Activated CD8-positive, alpha-beta T cell treated with anti-CD3 and anti-CD28 coated beads for 36 hours (primary cell): ENCODE data around the gene LRRC56. TPM values are rescaled to one million over a fixed set of nuclear protein-coding genes. Genes with fewer than 3 reads are reported as not detected.
A peak's percentile ranks its signal among the peaks of the same experiment; 100 is the strongest.

Source experiments
- ATAC-seq: fragments of 200-7000 bp; cut with Tn5 transposase; one replicate; pipeline ENCODE4 v1.10.0; 2021; ENCODE audit warnings: mild to moderate bottlenecking, moderate library complexity
- CTCF ChIA-PET: fragments of 350-600 bp; sonication (Branson Sonifier 250); formaldehyde crosslinking; loops from one replicate; lab custom pipeline; 2021; ENCODE audit warnings: antibody characterized with exemption; lab: Charles Lee
- POLR2A ChIA-PET: fragments of 350-600 bp; sonication (Branson Sonifier 250); formaldehyde crosslinking; loops from one replicate; lab custom pipeline; 2021; ENCODE audit warnings: antibody characterized with exemption; lab: Charles Lee
- DNase-seq: peaks from one replicate; pipeline ENCODE4 v3.0.0-alpha.2; 2020
- H3K27ac Mint-ChIP-seq: one replicate; pipeline ENCODE4 v1.8.0; 2021; ENCODE audit warnings: mild to moderate bottlenecking, mixed read lengths
- H3K27me3 Mint-ChIP-seq: one replicate; pipeline ENCODE4 v1.8.0; 2021; ENCODE audit warnings: mixed read lengths
- H3K36me3 Mint-ChIP-seq: one replicate; pipeline ENCODE4 v1.8.0; 2021; ENCODE audit warnings: low read depth, mixed read lengths
- H3K4me1 Mint-ChIP-seq: one replicate; pipeline ENCODE4 v1.8.0; 2021; ENCODE audit warnings: low read depth, mixed read lengths
- H3K4me3 Mint-ChIP-seq: one replicate; pipeline ENCODE4 v1.8.0; 2021; ENCODE audit warnings: mild to moderate bottlenecking, moderate library complexity, mixed read lengths
- H3K9me3 Mint-ChIP-seq: one replicate; pipeline ENCODE4 v1.8.0; 2021; ENCODE audit warnings: mixed read lengths
- intact Hi-C: fragments of 100-400 bp; cut with micrococcal nuclease; formaldehyde crosslinking; loops from one replicate; pipeline ENCODE4 v1.10.0; 2022
- microRNA-seq: library from miRNA; unstranded; fragments of <30 nt; microRNA quantifications from one replicate; pipeline ENCODE4 v1.2.0, GENCODE V29; 2022; ENCODE audit warnings: borderline microRNAs expressed, borderline replicate concordance
- total RNA-seq, 2 experiments: library from RNA; stranded (reverse); gene quantifications; one replicate each; pipeline ENCODE4 v1.2.3, GENCODE V29; 2021
- TF ChIP-seq, protein P1 (sequence below): fragments of 200-600 bp; IDR thresholded peaks from one replicate; pipeline ENCODE4 v1.8.0; 2022; ENCODE audit warnings: antibody characterized with exemption, mild to moderate bottlenecking

LRRC56 gene
- total RNA-seq, 2 experiments from 2014 or later: 0.67 to 0.99 TPM

DNA sequence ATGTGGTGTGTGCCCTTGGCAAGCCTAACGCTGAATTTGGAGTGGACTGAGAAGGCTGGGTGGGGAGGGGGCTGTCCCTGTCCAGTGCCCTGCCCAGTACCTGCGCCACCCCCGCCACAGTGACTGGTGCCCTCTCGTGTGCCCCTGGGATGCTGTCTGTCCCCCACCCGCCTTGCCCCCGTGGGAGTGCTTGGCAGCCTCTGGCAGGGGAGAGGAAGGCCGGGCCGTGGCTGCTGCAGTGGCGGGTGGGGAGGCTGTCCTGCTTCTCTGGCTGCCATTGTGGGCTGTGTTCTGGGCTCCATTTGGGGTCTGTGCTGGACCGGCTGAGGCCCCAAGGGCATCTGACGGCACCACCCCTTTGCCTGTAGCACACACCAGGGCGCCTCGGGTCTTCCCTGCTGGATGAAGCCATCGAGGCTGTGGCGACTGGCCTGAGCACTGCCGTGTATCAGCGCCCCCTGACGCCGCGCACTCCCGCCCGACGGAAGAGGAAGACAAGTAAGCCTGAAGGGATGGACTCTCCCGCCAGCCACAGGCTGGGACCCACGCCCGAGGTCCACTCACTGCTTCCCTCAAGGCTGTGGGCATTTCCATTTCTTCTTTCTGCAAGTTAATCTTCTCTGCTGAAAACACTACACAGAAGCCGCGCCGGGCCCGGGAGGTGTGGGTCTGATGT lies 60.8 kb downstream of the LRRC56 start:
- intact Hi-C loops: no loop called here
- H3K27me3 Mint-ChIP-seq: no peaks in the 10 kb centered on the region
- H3K4me3 Mint-ChIP-seq: no peak overlapping the region
- DNase-seq: no peak
- POLR2A ChIA-PET: no interaction called here
- no peaks in the 10 kb centered on the region for H3K9me3 Mint-ChIP-seq
- peaks cover 41% of the 10 kb centered on the region for H3K36me3 Mint-ChIP-seq
- TF ChIP-seq, protein P1, sequence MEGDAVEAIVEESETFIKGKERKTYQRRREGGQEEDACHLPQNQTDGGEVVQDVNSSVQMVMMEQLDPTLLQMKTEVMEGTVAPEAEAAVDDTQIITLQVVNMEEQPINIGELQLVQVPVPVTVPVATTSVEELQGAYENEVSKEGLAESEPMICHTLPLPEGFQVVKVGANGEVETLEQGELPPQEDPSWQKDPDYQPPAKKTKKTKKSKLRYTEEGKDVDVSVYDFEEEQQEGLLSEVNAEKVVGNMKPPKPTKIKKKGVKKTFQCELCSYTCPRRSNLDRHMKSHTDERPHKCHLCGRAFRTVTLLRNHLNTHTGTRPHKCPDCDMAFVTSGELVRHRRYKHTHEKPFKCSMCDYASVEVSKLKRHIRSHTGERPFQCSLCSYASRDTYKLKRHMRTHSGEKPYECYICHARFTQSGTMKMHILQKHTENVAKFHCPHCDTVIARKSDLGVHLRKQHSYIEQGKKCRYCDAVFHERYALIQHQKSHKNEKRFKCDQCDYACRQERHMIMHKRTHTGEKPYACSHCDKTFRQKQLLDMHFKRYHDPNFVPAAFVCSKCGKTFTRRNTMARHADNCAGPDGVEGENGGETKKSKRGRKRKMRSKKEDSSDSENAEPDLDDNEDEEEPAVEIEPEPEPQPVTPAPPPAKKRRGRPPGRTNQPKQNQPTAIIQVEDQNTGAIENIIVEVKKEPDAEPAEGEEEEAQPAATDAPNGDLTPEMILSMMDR: no peak
- H3K27ac Mint-ChIP-seq: no peak overlapping the region
- CTCF ChIA-PET: no interaction called here
- no peak for ATAC-seq
- peaks cover 12% of the 10 kb centered on the region for H3K4me1 Mint-ChIP-seq

DNA sequence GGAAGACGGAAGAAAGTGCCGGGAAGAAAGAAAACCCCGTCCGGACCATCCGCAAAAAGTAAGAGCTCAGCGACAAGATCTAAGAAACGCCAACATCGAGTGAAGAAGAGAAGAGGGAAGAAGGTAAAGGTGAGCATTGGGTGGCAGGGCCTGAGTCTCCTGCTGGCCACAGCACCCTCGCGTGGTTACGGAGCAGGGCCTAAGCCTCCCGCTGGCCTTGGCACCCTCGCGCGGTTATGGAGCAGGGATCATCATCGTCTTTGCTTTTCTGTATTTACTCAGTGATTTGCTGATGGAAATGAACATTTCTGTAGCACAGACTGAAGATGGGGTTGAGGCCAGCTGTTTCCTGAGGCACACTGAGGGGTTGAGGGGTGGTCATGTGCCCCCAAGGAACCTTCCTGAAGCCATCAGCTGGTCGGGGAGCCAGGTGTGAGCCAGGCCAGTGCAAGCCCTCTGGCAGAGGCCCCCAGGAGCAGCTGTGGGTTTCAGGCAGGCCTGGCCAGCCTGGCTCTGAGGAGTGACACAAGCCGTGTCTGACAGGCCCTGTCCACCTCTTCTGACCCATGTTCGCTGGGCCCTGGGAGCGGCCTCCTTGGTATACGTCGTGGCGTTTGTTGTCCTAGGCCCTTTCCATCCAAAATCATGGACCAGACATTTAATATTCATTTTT lies 64.4 kb downstream of the LRRC56 start:
- no peaks in the 10 kb centered on the region for H3K27me3 Mint-ChIP-seq
- ATAC-seq: no peak
- no peaks in the 10 kb centered on the region for H3K9me3 Mint-ChIP-seq
- H3K4me3 Mint-ChIP-seq: no peak overlapping the region
- intact Hi-C loops: no loop called here
- ChIA-PET POLR2A (interaction anchor here (0.6 to 2.2 kb wide), 2 partner anchors 11 to 189 kb away, joined by 3 to 6 read pairs; no protein-coding TSS in a partner anchor), CTCF (no interaction called here)
- TF ChIP-seq, protein P1: no peak
- DNase-seq: no peak
- no peak overlapping the region for H3K27ac Mint-ChIP-seq
- peaks cover 4% of the 10 kb centered on the region for H3K4me1 Mint-ChIP-seq
- peaks cover 43% of the 10 kb centered on the region for H3K36me3 Mint-ChIP-seq

DNA sequence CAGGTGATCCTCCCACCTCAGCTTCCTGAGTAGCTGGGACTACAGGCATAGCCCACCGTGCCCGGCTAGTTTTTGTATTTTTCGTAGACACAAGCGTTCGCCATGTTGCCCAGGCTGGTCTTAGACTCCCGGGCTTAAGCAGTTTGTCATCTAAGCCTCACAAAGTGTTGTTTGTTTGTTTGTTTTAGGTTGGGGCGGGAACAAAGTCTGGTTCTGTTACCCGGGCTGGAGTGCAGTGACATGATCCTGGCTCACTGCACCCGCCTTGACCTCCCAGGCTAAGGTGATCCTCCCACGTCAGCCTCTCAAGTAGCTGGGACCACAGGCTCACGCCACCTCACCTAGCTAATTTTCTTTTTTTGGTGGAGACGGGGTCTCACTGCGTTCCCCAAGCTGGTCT lies 65.8 kb downstream of the LRRC56 start:
- DNase-seq (no peak), ATAC-seq (no peak)
- intact Hi-C loops: no loop called here
- Mint-ChIP-seq H3K4me3 (no peak overlapping the region), H3K9me3 (no peaks in the 10 kb centered on the region), H3K27me3 (no peaks in the 10 kb centered on the region), H3K4me1 (no peaks in the 10 kb centered on the region), H3K27ac (no peak overlapping the region), H3K36me3 (peaks cover 42% of the 10 kb centered on the region)
- ChIA-PET CTCF (no interaction called here), POLR2A (no interaction called here)
- TF ChIP-seq, protein P1: no peak

Small RNA genes within 50 kb of the gene (microRNA-seq; reads per million reads assigned to microRNA genes)
- gene MIR210: 587 reads per million, percentile 85 among the genes with 10 or more reads in this experiment

Other genes with a start within 250 kb of the LRRC56 start
- gene PGGHG, start 248.4 kb upstream of the LRRC56 start, total RNA-seq: 100 to 1,000 TPM; 298 to 308 TPM
- not detected for gene IFITM5, start 238.0 kb upstream of the LRRC56 start, total RNA-seq
- gene IFITM2, start 229.7 kb upstream of the LRRC56 start, total RNA-seq: 100 to 1,000 TPM; 540 to 549 TPM
- gene IFITM1, start 223.5 kb upstream of the LRRC56 start, total RNA-seq: 100 to 1,000 TPM; 296 to 304 TPM
- gene IFITM3, start 216.7 kb upstream of the LRRC56 start, total RNA-seq: 10 to 100 TPM; 52.8 to 58.0 TPM
- gene B4GALNT4, start 168.0 kb upstream of the LRRC56 start, total RNA-seq: 1 to 10 TPM; 1.5 to 3.4 TPM
- gene PKP3, start 143.3 kb upstream of the LRRC56 start, total RNA-seq: under 1 TPM in 1 of 2 experiments, not detected in 1; 0.18 TPM
- 10 to 100 TPM; 33.9 to 35.0 TPM for gene SIGIRR, start 122.5 kb upstream of the LRRC56 start, total RNA-seq
- 10 to 100 TPM; 28.2 to 29.0 TPM for gene ANO9, start 95.5 kb upstream of the LRRC56 start, total RNA-seq
- gene PTDSS2, start 87.2 kb upstream of the LRRC56 start, total RNA-seq: 10 to 100 TPM; 17.4 to 18.0 TPM
- 100 to 1,000 TPM; 105 to 110 TPM for gene RNH1, start 30.3 kb upstream of the LRRC56 start, total RNA-seq
- 10 to 100 TPM; 30.4 to 34.6 TPM for gene HRAS, start 2.0 kb upstream of the LRRC56 start, total RNA-seq
- gene LMNTD2, start 23.2 kb downstream of the LRRC56 start, total RNA-seq: 1 to 10 TPM in 1 of 2 experiments, under 1 TPM in 1; 0.88 to 1.3 TPM
- gene RASSF7, start 23.4 kb downstream of the LRRC56 start, total RNA-seq: 10 to 100 TPM; 16.8 to 17.3 TPM
- 10 to 100 TPM; 43.1 to 44.5 TPM for gene PHRF1, start 38.9 kb downstream of the LRRC56 start, total RNA-seq
- gene IRF7, start 78.4 kb downstream of the LRRC56 start, total RNA-seq: 10 to 100 TPM; 34.6 to 37.5 TPM
- not detected for gene CDHR5, start 87.4 kb downstream of the LRRC56 start, total RNA-seq
- not detected for gene SCT, start 89.7 kb downstream of the LRRC56 start, total RNA-seq
- gene DRD4, start 99.7 kb downstream of the LRRC56 start, total RNA-seq: under 1 TPM; 0.88 to 0.89 TPM
- 10 to 100 TPM; 59.1 to 59.3 TPM for gene DEAF1, start 157.7 kb downstream of the LRRC56 start, total RNA-seq
- 10 to 100 TPM; 10.6 to 12.5 TPM for gene TMEM80, start 158.3 kb downstream of the LRRC56 start, total RNA-seq
- 10 to 100 TPM; 15.0 to 16.7 TPM for gene EPS8L2, start 168.7 kb downstream of the LRRC56 start, total RNA-seq
- gene TALDO1, start 209.9 kb downstream of the LRRC56 start, total RNA-seq: 100 to 1,000 TPM; 234 to 241 TPM
- gene GATD1, start 240.0 kb downstream of the LRRC56 start, total RNA-seq: 10 to 100 TPM; 45.8 to 48.8 TPM